ENCODE data around the gene PVALB.

GRCh38 chr22:36815558-36816338 is 1.1 kb downstream of the PVALB start:
- TF ChIP-seq, protein P1, sequence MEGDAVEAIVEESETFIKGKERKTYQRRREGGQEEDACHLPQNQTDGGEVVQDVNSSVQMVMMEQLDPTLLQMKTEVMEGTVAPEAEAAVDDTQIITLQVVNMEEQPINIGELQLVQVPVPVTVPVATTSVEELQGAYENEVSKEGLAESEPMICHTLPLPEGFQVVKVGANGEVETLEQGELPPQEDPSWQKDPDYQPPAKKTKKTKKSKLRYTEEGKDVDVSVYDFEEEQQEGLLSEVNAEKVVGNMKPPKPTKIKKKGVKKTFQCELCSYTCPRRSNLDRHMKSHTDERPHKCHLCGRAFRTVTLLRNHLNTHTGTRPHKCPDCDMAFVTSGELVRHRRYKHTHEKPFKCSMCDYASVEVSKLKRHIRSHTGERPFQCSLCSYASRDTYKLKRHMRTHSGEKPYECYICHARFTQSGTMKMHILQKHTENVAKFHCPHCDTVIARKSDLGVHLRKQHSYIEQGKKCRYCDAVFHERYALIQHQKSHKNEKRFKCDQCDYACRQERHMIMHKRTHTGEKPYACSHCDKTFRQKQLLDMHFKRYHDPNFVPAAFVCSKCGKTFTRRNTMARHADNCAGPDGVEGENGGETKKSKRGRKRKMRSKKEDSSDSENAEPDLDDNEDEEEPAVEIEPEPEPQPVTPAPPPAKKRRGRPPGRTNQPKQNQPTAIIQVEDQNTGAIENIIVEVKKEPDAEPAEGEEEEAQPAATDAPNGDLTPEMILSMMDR (IDR thresholded peaks at IDR 0.05; ENCODE audit: insufficient read depth, low read length): no peak
- TF ChIP-seq GABPA (IDR thresholded peaks at IDR 0.05; ENCODE audit: low read depth): no peak

All from HL-60 (cell line).